Natural killer cell (primary cell): ENCODE results near the gene B3GALT5. TPM values are rescaled to one million over a fixed set of nuclear protein-coding genes. Genes with fewer than 3 reads are reported as not detected.

Experiments
- ATAC-seq, 3 donors: fragments of 150-1000 bp in 2 of 3; fragments of 200-7000 bp in 1 of 3; cut with Tn5 transposase; 1 replicate in 1 of 3; 2 replicates in 2 of 3; pipeline ENCODE4 v1.10.0; 2021; ENCODE audit warnings: mild to moderate bottlenecking in 2 of 3, moderate library complexity in 2 of 3
- DNase-seq, 2 donors: peaks; one replicate each; pipeline versions ENCODE4 v3.0.0 to v3.0.0-alpha.2; 2013 to 2021; ENCODE audit warnings: mixed read lengths in 1 of 2
- H3K27ac ChIP-seq: one replicate; pipeline ENCODE4 v1.5.1; 2013; ENCODE audit warnings: mild to moderate bottlenecking, low read length
- H3K27me3 ChIP-seq: one replicate; pipeline ENCODE4 v1.6.1; 2013; ENCODE audit warnings: low read length; ENCODE audit not compliant: control insufficient read depth, insufficient read depth
- H3K36me3 ChIP-seq: one replicate; pipeline ENCODE4 v1.6.1; 2013; ENCODE audit warnings: low read length; ENCODE audit not compliant: control insufficient read depth, insufficient read depth
- H3K4me1 ChIP-seq: one replicate; pipeline ENCODE4 v1.6.1; 2013; ENCODE audit warnings: low read length; ENCODE audit not compliant: control insufficient read depth, insufficient read depth
- H3K4me3 ChIP-seq: one replicate; pipeline ENCODE4 v1.5.1; 2013; ENCODE audit warnings: low read length
- H3K9me3 ChIP-seq: one replicate; pipeline ENCODE4 v1.6.1; 2013; ENCODE audit warnings: low read length; ENCODE audit not compliant: control insufficient read depth, insufficient read depth
- H3K27ac Mint-ChIP-seq, 2 donors: one replicate each; pipeline ENCODE4 v1.8.0; 2022; ENCODE audit warnings: mild to moderate bottlenecking in 2 of 2, mixed read lengths in 2 of 2, moderate library complexity in 1 of 2
- H3K27me3 Mint-ChIP-seq, 2 donors: one replicate each; pipeline ENCODE4 v1.8.0; 2022; ENCODE audit warnings: low read depth in 2 of 2, mixed read lengths in 2 of 2
- H3K36me3 Mint-ChIP-seq: one replicate; pipeline ENCODE4 v1.8.0; 2022; ENCODE audit warnings: mixed read lengths
- H3K4me1 Mint-ChIP-seq, 2 donors: one replicate each; pipeline ENCODE4 v1.8.0; 2022; ENCODE audit warnings: mixed read lengths in 2 of 2
- H3K4me3 Mint-ChIP-seq: one replicate; pipeline ENCODE4 v1.8.0; 2022; ENCODE audit warnings: mild to moderate bottlenecking, moderate library complexity, mixed read lengths
- H3K9me3 Mint-ChIP-seq, 2 donors: one replicate each; pipeline ENCODE4 v1.8.0; 2022; ENCODE audit warnings: mixed read lengths in 2 of 2
- WGBS: methylation state at CpG from one replicate; pipeline ENCODE4 v1.1.7; 2013; ENCODE audit warnings: missing lambda C conversion rate; ENCODE audit not compliant: insufficient coverage; 5-methylcytosine and 5-hydroxymethylcytosine counted together
- intact Hi-C: fragments of 100-400 bp; cut with micrococcal nuclease; formaldehyde crosslinking; loops from one replicate; pipeline ENCODE4 v1.14.2; 2022
- total RNA-seq, 4 donors: library from RNA; stranded (reverse); fragments of 120-200 nt in 1 of 4; gene quantifications; one replicate each; pipeline versions ENCODE4 v1.2.3 to v1.2.4, GENCODE V29; 2013 to 2022
- TF ChIP-seq, protein P1 (sequence below): fragments of 200-600 bp; IDR thresholded peaks from one replicate; pipeline ENCODE4 v1.8.0; 2022; ENCODE audit warnings: antibody characterized with exemption

The B3GALT5 gene
- total RNA-seq, 3 donors from 2014 or later (not counting 1 experiment from before 2014, with no cell fraction given), result 0.05 TPM; not detected in 2

DNA sequence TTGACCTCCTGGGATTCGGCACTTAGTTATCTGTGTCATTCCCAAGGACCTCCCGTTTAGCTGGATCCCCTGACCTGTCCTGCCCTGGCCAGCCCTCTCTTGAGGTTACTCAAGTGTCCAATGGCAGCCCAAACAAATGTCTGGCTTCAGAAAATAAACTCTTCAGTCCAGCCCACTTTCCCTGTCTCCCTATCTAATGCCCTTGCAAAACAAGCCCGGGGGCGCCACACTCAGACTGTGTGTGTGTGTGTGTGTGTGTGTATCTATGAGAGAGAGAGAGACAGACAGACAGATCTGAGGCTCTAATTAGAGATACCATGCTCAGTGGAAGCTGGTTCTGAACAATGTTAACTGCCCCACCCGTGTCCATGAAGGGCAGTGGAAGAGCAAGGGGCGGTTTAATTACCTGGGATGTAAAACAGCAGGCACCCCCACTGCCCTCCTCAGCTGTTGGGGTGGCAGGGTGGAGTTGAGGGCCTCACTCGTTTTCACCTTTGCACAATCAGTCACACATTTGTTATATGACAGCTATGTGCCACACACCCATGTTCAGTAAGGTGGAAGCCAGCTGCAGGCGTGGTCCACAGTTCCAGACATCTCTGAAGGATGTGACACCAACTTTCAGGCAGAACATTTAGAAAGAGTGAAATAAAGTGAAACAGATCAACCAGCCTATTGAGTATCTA lies 57.4 kb downstream of the B3GALT5 start:
- ATAC-seq (no peak), DNase-seq (no peak)
- H3K9me3 Mint-ChIP-seq, result no peaks in the 10 kb centered on the region
- Histone ChIP-seq H3K27ac (no peak overlapping the region), H3K27me3 (no peaks in the 10 kb centered on the region), H3K9me3 (no peaks in the 10 kb centered on the region), H3K4me1 (no peaks in the 10 kb centered on the region), H3K4me3 (no peak overlapping the region), H3K36me3 (no peaks in the 10 kb centered on the region)
- intact Hi-C loops, result no loop called here
- TF ChIP-seq, protein P1, sequence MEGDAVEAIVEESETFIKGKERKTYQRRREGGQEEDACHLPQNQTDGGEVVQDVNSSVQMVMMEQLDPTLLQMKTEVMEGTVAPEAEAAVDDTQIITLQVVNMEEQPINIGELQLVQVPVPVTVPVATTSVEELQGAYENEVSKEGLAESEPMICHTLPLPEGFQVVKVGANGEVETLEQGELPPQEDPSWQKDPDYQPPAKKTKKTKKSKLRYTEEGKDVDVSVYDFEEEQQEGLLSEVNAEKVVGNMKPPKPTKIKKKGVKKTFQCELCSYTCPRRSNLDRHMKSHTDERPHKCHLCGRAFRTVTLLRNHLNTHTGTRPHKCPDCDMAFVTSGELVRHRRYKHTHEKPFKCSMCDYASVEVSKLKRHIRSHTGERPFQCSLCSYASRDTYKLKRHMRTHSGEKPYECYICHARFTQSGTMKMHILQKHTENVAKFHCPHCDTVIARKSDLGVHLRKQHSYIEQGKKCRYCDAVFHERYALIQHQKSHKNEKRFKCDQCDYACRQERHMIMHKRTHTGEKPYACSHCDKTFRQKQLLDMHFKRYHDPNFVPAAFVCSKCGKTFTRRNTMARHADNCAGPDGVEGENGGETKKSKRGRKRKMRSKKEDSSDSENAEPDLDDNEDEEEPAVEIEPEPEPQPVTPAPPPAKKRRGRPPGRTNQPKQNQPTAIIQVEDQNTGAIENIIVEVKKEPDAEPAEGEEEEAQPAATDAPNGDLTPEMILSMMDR, result no peak
- H3K4me1 Mint-ChIP-seq, result no peaks in the 10 kb centered on the region
- WGBS, result 78% methylated on average over 8 of the region's 8 CpGs
- peaks cover 0 to 5% of the 10 kb centered on the region in 2 donors for H3K27me3 Mint-ChIP-seq
- no peaks in the 10 kb centered on the region for H3K36me3 Mint-ChIP-seq
- H3K27ac Mint-ChIP-seq, result no peak overlapping the region
- H3K4me3 Mint-ChIP-seq, result no peak overlapping the region

DNA sequence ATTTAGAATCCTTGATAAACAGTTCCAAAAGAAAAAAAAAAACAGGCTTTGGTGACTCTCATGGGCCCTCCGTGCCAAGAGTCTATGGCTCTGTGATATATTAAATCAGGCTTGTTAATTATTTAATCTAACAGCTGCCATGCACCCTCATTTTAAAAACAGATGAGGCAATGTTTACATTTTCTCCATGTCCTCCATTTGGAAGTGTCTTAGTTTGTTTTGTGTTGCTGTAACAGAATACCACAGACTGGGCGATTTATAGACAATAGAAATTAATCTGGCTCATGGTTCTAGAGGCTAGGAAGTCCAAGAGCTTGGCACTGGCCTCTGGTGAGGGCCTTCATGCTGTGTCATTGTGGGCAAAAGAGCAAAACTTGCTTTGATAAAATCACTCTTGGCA lies 58.0 kb downstream of the B3GALT5 start:
- intact Hi-C loops, result no loop called here

DNA sequence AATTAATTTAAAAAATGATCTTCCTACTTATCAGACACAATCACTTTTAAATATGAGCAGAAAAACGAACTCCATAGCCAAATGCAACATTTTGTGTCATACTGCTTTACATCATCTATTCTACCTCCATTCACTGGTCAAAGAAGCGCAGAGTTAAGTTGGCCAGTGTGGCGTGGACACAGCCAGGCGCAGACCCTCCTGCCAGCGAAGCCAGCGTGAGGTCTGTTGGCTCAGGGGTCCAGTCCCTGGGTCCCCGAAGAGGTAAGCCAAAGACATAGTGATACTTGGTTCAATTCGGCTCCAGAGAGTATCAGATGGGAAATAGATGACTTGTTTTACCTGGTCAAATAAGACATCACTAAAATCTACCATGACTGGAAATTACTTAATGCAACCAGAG lies 59.2 kb downstream of the B3GALT5 start:
- 83% methylated on average over 8 of the region's 8 CpGs for WGBS
- no peaks in the 10 kb centered on the region for H3K27me3 ChIP-seq
- TF ChIP-seq, protein P1, result no peak
- H3K9me3 ChIP-seq, result no peaks in the 10 kb centered on the region
- no peak overlapping the region for H3K27ac ChIP-seq
- intact Hi-C loops, result no loop called here
- Mint-ChIP-seq H3K9me3 (no peaks in the 10 kb centered on the region), H3K27me3 (peaks cover 0 to 6% of the 10 kb centered on the region in 2 donors), H3K4me3 (no peak overlapping the region), H3K27ac (no peak overlapping the region), H3K4me1 (no peaks in the 10 kb centered on the region), H3K36me3 (no peaks in the 10 kb centered on the region)
- ATAC-seq (no peak), DNase-seq (no peak)
- H3K4me1 ChIP-seq, result no peaks in the 10 kb centered on the region
- H3K36me3 ChIP-seq, result no peaks in the 10 kb centered on the region
- H3K4me3 ChIP-seq, result no peak overlapping the region

More for the DNA sequence above, 58.0 kb downstream of the B3GALT5 start:
- Mint-ChIP-seq H3K27me3 (peaks cover 0 to 6% of the 10 kb centered on the region in 2 donors), H3K36me3 (no peaks in the 10 kb centered on the region), H3K4me1 (no peaks in the 10 kb centered on the region), H3K9me3 (no peaks in the 10 kb centered on the region), H3K4me3 (no peak overlapping the region), H3K27ac (no peak overlapping the region)
- no peaks in the 10 kb centered on the region for H3K27me3 ChIP-seq
- H3K36me3 ChIP-seq, result no peaks in the 10 kb centered on the region
- TF ChIP-seq, protein P1, result no peak
- WGBS, result 89% methylated on average over 1 of the region's 2 CpGs
- H3K27ac ChIP-seq, result no peak overlapping the region
- H3K9me3 ChIP-seq, result no peaks in the 10 kb centered on the region
- no peak for DNase-seq
- no peak for ATAC-seq
- H3K4me1 ChIP-seq, result no peaks in the 10 kb centered on the region
- H3K4me3 ChIP-seq, result no peak overlapping the region

DNA sequence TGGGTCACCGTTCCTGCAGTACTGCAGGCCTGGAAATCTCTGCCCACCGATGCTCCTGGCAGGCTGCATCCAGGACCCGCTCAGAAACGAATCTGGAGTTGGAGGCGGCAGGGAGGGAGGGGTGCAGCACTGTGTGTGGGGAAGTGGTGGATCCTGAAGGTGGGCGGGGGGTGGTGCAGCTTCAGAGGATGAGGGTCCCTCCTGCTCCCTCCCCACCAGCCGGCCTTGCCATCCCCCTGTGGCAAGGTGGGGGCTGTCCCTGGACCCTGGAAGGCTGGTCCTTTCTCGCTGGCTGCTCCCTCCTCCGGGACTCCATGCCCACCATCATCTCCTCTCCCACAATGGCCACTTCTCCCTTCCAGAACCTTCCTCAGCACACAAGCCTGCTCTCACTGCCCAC lies 60.4 kb downstream of the B3GALT5 start:
- Mint-ChIP-seq H3K9me3 (no peaks in the 10 kb centered on the region), H3K27ac (no peak overlapping the region), H3K36me3 (no peaks in the 10 kb centered on the region), H3K4me1 (no peaks in the 10 kb centered on the region), H3K4me3 (no peak overlapping the region), H3K27me3 (peaks cover 0 to 6% of the 10 kb centered on the region in 2 donors)
- WGBS, result 84% methylated on average over 9 of the region's 9 CpGs
- Histone ChIP-seq H3K9me3 (no peaks in the 10 kb centered on the region), H3K4me1 (no peaks in the 10 kb centered on the region), H3K27me3 (no peaks in the 10 kb centered on the region), H3K4me3 (no peak overlapping the region), H3K27ac (no peak overlapping the region), H3K36me3 (no peaks in the 10 kb centered on the region)
- intact Hi-C loops, result no loop called here
- DNase-seq (no peak), ATAC-seq (no peak)
- TF ChIP-seq, protein P1, result no peak
